GM08714 (cell line): ENCODE measurements around the gene CST3.

Experiments
- H3K4me3 ChIP-seq: fragments of 200-500 bp; sonication (Bioruptor generic); 2 replicates; pipeline ENCODE4 v1.5.1; 2014; ENCODE audit warnings: mild to moderate bottlenecking, low read length, inconsistent platforms
- ZNF274 ChIP-seq: IDR thresholded peaks from 2 replicates; pipeline ENCODE4 v1.6.1; 2012; ENCODE audit warnings: mild to moderate bottlenecking, low read depth, low read length

The CST3 gene

GRCh38 chr20:23595941-23596340 is 41.8 kb downstream of the CST3 start:
- TF ChIP-seq ZNF274: no peak
- H3K4me3 ChIP-seq: no peak overlapping the region

- no peak for TF ChIP-seq ZNF274
- no peak overlapping the region; the same call in 1 of the 2 replicates for H3K4me3 ChIP-seq
Measured at GRCh38 chr20:23588434-23589403, 49.0 kb downstream of the CST3 start.

- no peak for TF ChIP-seq ZNF274
- H3K4me3 ChIP-seq: no peak overlapping the region
Measured at GRCh38 chr20:23587631-23588030, 50.1 kb downstream of the CST3 start.

GRCh38 chr20:23586735-23587525 is 50.8 kb downstream of the CST3 start:
- TF ChIP-seq ZNF274: no peak
- H3K4me3 ChIP-seq: no peak overlapping the region

- TF ChIP-seq ZNF274: no peak
- H3K4me3 ChIP-seq: no peak overlapping the region
Measured at GRCh38 chr20:23585808-23586734, 51.7 kb downstream of the CST3 start.

GRCh38 chr20:23585449-23585807 is 52.3 kb downstream of the CST3 start:
- H3K4me3 ChIP-seq: no peak overlapping the region
- no peak for TF ChIP-seq ZNF274

GRCh38 chr20:23584434-23585199 is 53.1 kb downstream of the CST3 start:
- no peak overlapping the region for H3K4me3 ChIP-seq
- TF ChIP-seq ZNF274: no peak
